HFF-Myc (cell line): ENCODE data around the gene TRPV6.

Experiments used
- DNase-seq: peaks from one replicate; pipeline ENCODE4 v3.0.0-alpha.2; 2011; ENCODE audit warnings: low read depth; ENCODE audit errors: extremely low read depth
- H3K4me3 ChIP-seq: replicated peaks from 2 replicates; pipeline ENCODE4 v1.5.1; 2011; ENCODE audit warnings: low read depth, mild to moderate bottlenecking, control low read depth, low read length
- TF ChIP-seq, protein P1 (sequence below): IDR thresholded peaks from 2 replicates; pipeline ENCODE4 v1.5.1; 2012; ENCODE audit warnings: mild to moderate bottlenecking, low read depth, low read length, control low read depth; ENCODE audit errors: missing control alignments

TRPV6 gene

DNA sequence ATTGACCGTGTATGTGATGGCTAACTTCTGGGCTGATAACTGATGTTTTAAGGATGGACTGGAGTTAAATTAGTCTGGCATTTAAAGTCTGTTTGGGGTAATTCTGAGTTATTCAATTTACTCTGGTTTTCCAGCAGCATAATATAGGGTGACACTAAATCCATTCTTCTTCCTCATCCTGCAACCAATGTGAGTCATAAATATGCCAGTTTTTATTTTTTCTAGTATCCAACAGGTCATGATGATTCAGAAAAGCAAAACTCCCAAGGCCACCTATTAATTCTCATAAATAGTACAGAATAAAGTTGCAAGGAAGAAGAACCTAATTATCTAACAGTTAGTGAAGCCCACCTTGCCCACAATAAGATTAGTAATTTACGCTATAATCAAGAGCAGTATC is 38.2 kb downstream of the TRPV6 start:
- DNase-seq: no peak
- TF ChIP-seq, protein P1, sequence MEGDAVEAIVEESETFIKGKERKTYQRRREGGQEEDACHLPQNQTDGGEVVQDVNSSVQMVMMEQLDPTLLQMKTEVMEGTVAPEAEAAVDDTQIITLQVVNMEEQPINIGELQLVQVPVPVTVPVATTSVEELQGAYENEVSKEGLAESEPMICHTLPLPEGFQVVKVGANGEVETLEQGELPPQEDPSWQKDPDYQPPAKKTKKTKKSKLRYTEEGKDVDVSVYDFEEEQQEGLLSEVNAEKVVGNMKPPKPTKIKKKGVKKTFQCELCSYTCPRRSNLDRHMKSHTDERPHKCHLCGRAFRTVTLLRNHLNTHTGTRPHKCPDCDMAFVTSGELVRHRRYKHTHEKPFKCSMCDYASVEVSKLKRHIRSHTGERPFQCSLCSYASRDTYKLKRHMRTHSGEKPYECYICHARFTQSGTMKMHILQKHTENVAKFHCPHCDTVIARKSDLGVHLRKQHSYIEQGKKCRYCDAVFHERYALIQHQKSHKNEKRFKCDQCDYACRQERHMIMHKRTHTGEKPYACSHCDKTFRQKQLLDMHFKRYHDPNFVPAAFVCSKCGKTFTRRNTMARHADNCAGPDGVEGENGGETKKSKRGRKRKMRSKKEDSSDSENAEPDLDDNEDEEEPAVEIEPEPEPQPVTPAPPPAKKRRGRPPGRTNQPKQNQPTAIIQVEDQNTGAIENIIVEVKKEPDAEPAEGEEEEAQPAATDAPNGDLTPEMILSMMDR: no peak
- no peak overlapping the region for H3K4me3 ChIP-seq

DNA sequence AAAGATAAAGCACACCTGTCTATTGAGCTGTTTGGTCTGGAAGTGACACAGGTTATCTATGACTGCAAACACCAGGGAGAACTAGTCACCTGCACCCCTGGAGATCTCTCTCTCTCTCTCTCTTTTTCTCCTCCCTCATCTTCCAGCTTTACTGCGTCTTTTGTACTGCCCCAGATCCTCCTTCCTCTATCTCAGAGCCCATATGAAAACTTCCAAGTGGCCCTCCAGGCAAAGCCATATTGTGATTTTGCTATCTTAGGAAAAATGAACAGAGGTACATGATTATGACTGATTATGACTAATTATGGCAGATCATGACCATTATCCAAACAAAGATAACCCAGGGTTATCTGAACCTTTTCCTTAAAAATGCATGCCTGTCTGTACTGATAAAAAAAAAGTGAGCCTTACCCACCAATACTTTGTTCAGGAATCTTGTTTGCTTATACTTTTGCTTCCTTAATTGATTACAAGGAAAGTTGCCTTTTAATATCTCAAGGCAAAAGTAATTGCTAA is 43.2 kb downstream of the TRPV6 start:
- no peak overlapping the region for H3K4me3 ChIP-seq
- TF ChIP-seq, protein P1: no peak
- DNase-seq: no peak

DNA sequence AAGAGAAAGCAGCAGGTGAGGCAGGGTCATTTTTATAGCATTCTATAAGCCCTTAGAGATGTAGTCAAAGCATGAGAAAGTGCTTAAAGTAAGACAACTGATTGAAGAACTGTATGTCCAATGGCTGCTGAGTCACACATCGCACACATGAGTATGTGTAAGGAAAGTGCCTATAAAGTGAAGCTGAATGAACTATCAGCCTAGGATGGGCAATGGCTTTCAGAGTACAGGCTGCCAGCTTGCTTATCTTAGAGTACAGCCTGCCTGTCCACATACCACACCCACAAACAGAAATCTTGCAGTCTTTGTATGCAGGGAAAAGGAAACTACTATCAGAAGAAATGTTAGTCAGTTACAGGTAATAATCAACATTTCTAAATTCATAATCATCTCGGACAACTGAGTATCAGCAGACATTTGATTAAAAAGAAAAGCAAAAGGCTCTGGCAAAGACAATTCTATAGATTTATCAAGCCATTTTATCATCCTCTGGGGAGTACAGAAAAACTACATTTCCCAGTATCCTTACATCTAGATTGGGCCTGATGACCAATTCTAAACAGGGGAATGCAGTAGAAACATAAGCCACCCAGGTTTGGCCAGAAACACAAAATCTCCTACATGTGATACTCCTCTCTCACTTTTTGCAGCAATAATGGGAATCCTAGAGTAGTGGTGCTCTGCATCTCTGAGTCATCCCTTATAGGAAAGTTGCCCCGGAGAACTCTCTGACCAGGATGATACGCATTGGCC is 46.9 kb downstream of the TRPV6 start:
- TF ChIP-seq, protein P1: no peak
- H3K4me3 ChIP-seq: no peak overlapping the region
- no peak for DNase-seq

DNA sequence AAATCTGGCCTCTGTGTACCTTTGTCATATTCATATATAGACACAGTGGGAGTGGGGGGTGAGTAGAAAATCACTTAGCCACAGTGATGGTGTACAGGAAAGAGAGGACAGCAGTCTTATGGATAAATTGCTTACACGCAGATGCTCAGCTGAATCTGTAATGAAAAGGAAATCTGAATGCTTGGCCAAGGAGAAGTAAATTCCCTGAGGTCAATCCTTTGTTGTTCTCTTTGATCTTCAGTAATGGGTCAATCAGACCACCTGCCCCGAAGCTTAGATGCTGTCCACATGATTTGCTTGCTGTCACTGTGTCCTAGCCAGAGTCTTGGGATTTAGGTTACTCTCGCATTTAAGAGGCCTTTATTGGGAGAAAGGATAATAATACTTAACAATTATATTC is 49.1 kb downstream of the TRPV6 start:
- no peak overlapping the region for H3K4me3 ChIP-seq
- DNase-seq: no peak
- TF ChIP-seq, protein P1: no peak

DNA sequence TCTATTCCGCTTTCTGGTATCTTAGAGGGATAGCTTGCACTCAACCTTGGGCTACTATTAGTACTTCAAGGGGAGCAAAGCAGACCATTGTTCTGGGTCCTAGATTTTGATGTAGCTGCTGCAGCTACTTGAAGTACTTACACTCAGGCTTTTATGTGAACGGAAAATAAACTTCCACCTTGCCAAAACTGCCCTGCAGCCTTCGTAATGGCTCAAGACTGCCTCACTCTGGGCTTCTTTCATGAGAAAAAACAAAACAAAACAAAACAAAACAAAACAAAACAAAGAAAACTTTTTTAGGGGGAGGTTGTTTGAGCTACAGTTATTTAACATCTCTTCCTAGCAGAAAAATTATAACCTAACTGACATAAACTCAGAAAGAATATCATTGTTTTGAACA is 50.1 kb downstream of the TRPV6 start:
- DNase-seq: no peak
- H3K4me3 ChIP-seq: no peak overlapping the region
- TF ChIP-seq, protein P1: no peak

DNA sequence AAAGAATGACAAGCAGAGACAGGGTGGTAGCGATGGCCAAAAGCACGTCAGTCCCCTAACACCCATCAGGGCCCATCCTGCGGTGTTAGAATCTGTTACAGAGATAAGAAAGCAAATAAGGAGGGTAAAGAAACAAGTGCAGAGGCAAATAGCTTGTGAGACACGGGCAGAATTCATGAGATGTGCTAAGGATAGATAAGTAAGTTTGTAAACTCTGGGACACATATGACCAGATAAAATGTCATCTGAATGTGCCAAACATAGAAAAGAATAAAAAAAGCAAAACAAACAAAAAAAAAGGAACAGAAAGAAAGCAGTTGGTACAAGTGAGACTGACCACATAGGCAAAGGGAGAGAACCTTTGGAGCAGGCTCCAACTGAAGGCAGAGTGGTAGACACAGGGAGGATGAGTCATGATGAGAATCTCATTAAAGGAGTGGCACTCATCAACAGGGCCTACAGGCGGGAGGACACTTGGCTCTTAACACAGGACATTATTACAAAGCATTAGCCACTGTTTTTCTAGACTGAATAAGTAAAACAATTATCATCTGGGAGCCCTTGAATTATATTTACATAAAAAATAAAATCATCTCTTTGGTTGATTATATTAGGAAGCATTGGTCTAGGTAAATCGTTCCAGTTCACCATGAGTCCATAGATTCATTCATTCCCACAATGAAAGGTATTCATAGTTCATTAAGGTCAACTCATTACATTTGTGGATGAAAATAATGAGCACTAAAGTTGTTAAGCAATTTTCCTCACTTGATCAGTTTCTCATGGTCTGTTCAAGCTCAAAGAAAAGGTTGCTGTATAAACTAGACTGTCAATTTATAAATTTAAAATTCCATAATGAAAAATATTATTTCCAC is 52.1 kb downstream of the TRPV6 start:
- TF ChIP-seq, protein P1: no peak
- no peak overlapping the region for H3K4me3 ChIP-seq
- DNase-seq: no peak
